Activated naive CD4-positive, alpha-beta T cell treated with anti-CD3 and anti-CD28 coated beads, Interleukin-2, amount 50 U/mL, for 16 hours (primary cell): ENCODE results near the gene SND1.
A peak's percentile ranks its signal among the peaks of the same experiment; 100 is the strongest.

ENCODE experiments used
- DNase-seq: peaks from one replicate; pipeline ENCODE4 v3.0.0-alpha.2; 2020

Gene SND1

DNA sequence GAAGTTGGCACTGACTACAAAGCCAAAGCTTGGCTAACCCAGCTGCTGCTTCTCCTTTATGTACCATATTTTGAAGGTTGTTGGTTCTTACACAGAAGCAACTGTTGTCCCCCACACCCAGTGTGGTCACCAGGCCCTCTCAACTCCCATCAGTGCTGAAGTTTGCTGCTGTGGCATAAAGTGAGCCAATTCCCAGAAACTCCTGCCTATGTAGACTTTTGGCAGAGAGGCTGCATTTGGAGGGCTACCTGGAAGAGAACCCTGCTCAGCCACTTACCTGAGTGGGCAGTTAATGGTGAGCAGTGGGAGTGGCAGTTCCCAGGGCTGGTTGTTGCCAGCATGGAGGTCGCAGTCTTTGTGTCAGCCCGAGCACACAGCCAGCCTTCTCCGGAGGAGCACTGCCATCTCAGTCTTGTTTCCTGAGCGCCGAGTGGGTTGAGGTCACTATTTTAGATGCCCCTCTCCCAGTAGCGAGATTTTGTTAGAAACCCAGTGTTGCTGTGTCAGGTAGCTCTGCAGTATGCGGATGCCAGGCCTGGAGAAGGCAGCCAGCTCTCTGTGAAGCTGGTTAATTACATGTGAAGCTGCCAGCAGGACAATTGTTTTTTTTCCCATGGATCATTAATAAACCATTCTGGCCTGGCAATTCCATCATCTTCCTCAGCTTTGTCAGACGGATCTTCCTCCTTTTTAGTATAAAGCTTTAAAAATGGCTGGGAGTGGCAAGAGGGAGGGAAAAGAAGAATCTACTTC is 354.7 kb downstream of the SND1 start:
- DNase-seq: no peak

GRCh38 chr7:128007303-128007680 is 355.3 kb downstream of the SND1 start:
- no peak for DNase-seq

- DNase-seq: no peak
Observed at GRCh38 chr7:128008141-128008540, 356.1 kb downstream of the SND1 start.

GRCh38 chr7:128008744-128009143 is 356.8 kb downstream of the SND1 start:
- no peak for DNase-seq

- no peak for DNase-seq
Observed at GRCh38 chr7:128010391-128011127, 358.6 kb downstream of the SND1 start.

DNA sequence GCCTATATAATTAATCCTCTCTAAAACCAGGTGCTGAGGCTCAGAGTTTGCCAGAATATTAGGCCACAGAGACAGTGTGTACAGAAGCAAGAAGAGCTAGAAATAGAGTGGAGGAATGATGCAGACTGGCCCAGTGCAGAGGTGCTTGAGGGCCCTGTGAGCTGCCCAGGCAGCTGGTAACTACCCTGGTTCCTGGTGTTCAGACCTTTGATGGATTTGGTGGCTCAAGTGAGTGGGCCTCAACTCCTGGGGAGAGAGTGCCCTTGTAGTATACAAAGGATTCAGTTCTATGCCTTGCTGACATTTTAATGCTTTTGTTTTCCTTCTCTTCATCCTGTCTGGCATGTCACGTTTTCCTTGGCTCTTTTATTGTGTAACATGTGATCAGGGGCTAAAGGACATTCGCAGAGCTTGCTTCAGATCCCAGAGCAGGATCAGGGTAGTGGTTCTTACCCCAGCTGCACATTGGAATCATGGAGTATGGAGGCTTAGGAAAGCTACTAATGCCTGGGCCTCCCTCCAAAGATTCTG is 359.2 kb downstream of the SND1 start:
- DNase-seq: no peak

DNA sequence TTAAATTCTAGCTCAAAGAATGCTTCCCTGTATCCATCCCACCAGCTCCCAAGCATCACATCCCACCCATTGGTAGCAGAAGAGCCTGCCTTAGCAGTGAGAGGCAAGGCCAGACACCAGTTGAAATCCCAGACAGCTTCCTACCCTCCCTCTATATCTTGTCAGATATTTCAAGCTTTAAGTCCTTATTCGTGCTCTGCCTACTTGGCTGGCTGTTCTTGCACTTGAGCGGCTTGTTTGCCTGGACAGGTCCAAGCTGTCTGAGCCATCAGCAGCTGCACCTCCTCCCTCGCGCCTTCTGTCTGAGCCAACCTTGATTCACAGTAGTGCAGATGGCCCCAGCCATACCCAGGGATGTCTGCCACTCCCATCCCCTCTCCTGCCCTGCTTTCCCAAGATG is 362.8 kb downstream of the SND1 start:
- DNase-seq: no peak

- DNase-seq: no peak
Observed at GRCh38 chr7:128017460-128017859, 365.5 kb downstream of the SND1 start.

DNA sequence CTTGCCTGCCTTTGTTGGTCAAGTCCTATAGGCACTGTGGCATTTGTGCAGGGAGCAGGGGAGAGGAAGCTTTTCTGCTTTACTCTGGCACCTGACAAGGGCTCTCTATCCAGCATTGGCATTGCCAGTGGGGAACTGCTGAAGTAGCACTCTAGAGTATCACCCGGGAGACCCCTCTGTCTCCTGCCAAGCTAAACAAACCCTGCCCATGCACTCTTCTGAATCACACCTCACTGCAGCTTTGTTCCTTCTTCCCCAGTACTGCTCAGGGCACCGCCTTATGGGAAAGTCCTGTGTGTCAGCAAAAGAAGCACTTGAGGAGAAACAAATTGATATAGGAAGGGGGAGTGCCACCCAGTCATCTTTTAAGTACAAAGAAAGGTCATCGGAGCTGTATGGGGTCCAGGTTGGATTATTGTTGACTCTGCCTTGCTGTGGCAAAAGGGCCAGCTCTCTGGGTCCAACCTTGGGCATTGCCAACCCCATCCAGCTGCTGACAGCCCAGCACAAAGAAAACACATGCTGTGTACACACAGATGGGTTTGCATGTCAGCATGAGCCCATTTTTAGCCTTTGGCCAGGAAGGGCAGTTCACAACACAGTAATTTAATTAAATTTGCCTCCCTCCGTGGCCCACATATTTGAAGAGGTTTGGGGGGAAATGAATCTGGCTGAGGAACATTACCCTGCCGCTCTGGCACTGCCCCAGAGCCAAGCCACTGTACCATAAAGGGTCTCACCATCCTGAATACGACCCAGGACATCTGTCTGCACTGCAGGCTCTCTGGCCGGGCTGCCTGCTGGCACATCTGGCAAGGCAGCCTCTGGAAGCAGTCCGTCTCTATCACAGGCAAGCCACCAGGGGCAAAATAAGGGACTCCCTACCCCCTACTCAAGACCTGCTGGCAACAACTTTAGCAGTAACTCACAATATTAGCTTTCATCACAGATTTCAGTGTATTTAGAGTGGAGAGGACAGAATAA is 366.2 kb downstream of the SND1 start:
- DNase-seq: no peak

DNA sequence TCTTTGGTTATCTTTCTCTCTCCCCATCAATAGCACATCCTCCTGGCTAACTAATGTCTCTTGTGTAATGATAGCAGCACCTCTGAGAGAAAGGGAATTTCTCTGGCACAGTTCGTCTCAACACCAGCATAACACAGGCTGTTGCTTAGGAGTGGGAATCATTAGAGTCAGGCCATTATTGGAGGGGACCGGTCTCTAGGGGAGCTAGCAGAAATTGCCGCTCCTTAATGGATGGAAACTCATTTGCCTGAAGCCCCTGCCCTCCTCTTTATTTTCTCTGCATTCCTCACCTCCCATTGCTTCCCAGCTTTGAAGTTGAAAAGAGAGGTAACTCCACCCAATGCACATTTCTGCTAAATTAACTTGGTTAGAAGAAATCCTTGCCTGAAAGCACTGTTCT is 367.3 kb downstream of the SND1 start:
- DNase-seq: no peak

GRCh38 chr7:128020159-128020558 is 368.2 kb downstream of the SND1 start:
- peak; percentile 25 for DNase-seq

DNA sequence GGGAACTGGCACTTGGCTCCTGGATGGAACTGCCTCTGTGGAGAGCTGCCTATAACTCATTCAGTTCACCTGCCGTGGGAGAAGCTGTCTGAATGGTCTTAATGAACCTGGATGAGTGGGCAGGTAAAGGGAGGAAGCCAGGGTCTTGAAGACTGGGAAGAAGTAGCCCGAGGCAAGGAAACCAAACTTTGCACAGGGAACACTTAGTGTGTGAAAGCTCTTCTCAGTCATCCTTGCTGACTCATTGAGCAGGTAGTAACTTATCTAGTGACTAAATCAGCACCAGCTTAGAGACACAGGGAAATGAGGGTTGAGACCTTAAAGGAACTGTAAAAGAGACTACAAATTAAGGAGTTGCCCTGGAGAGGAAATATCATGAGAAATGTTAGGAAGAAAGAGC is 369.4 kb downstream of the SND1 start:
- no peak for DNase-seq

- DNase-seq: no peak
Observed at GRCh38 chr7:128022631-128023532, 370.9 kb downstream of the SND1 start.

DNA sequence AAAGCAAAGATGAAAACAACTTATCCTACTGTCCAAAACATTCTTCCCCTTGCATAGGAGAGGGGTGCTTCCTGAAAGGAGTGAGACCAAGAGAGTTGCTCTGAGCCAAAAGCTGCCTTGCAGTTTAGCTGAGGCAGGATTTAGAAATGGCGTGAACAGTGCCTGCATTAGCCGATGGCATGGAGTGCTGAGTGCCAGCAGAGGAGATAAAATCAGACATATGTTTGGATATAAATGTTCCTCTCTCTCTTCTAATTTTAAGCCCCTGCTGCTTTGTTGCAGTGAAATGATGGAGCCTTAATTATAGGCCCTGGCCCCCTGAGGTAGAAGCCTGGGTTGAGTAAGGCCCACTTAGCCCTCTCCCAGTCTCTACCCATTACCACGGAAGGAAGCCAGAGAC is 372.2 kb downstream of the SND1 start:
- no peak for DNase-seq

DNA sequence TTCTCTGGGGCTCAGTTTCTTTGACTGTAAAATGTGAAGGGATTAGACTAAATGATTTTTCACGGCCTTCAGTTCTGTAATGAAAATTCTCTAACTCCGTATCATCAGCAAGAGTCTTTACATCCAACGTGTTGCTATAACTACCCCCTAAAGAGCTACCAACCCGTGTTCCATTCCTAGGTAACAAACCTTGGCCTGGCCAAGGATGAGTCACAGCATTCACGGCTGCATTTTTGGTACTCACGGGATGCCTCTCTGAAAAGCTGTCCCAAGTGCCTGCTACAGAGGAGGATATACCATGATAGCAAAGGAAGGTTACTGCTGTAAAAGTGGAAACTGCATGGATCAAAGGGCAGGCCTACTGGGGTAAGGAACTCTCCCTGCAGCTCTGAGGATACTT is 373.4 kb downstream of the SND1 start:
- DNase-seq: no peak

DNA sequence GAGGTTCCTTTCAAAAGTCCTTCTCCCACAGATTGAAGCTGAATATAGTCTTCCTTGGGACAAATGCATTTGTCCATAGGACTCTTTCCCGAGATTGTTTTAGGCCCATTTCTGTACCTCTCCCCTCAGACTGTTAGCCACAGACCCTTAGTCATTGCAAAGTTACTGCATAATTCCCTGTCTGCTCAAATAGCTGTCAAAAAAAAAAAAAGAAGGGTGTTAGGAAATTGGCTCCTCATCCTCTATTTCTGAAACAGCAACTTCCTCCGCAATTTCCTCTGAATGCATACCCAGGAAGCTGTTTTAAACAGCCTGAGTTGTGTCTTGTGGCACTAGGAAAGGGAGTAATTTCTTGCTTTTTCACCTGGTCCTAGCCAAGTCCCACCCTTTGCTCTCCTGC is 373.8 kb downstream of the SND1 start:
- no peak for DNase-seq

DNA sequence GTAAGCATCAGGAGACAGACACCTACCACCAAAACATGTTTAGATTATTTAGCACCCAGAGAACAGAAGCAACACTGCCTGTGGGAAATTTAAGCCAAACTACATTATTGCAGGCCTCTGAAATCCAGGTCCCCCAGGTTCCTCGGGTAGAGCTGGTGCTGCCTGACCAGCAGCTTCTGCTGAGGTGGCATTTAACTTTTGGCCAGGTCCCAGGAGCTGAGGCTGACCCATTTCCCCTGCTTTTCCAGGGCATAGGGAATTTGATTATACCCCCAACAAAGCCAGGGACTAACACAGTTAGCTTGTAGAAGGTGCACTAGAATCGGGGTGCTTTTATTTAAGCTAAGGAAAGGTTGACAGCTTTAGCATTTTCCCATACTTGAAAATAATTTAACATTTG is 374.6 kb downstream of the SND1 start:
- DNase-seq: no peak

DNA sequence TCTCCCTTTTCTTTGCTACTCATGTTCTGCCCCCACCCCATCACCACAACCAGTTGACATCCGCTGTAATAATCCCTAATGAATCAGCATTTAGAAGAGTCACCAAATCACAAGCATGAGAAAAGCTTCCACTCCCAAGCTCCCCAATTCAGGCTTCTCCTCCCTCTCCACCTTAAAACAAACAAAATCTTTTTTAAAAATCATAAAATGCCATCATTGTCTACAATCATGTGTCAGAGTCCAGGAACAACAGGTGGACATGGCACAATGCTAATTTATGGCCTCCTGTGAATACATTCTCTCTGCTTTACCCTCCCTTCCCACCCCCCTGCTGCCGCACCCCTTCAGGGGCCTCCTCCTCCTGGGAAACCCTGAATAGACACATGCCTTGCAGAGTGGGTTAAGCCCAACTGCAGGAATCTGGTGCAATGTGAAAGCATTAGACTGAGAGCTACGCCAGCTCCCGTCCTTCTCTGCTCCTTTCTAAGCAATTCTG is 375.5 kb downstream of the SND1 start:
- DNase-seq: no peak

DNA sequence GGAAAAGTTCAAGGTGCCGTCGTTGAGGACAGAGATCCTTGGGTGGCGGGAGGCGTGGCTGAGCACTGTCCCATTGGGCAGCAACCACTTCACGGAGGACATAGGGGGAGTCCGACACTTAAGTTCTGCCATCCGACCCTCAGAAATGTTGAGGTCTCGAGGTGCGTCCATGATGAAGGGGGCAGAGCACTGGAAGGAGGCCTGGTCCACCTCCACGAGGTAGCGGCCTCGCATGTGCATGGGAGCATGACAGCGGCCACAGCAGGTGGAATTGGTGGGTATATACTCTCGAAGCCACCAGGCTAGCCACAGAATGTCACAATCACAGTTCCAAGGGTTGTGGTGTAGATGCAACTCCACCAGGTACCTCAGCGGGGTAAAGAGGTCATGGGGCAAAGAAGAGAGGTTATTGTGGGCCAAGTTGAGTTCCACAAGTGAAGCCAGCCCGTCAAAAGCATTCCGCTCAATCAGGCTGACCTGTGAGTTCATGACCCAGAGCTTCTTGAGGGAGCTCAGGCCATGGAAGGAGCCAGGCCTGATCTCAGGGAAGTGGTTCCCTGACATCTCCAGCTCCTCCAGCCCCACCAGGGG is 377.5 kb downstream of the SND1 start:
- DNase-seq: no peak

DNA sequence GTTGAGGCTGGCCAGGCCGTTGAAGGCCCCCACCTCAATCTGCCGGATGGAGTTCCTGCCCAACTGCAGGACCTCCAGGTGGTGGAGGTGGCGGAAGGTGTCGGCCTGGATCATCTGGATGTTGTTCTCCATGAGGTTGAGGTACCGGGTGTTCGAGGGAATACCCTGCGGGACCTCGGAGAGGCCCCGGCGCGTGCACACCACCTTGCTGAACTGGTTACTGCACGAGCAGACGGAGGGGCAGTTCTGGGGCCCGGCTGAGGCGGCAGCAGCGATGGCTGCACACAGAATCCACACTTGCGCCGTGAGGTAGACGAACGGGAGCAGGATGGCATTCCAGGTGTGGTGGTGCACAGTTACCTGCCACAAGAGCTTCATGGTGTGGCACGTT is 378.3 kb downstream of the SND1 start:
- no peak for DNase-seq
